ENCODE data around the gene TNFRSF13B. TPM values are rescaled to one million over a fixed set of nuclear protein-coding genes. Genes with fewer than 3 reads are reported as not detected.
"Not testable (repeated sequence)": the region's sequence is repeated elsewhere in the genome, so short reads cannot be mapped to it uniquely, and the experiment has no call there.

The TNFRSF13B gene
- total RNA-seq, 1 donor, result 2.2 TPM

DNA sequence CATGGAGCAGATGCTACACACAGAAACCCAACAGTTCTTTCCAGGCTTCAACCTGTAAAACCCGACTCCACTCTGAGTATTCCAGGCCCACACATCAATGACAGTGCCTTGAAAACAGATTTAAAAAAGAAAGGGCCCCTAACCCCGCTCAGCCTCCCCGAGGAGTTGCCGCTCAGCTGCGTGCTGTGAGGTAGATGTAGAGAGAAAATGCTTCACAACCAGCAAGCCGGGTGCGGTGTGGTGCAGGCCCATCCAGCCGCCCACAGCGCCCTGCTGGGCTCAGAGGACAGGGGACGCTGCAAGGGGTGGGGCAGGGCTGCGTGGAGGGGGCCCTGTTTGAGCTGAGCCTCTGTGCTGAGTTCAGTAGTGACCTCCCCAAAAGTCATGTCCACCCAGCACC is 24.8 kb upstream of the TNFRSF13B start:
- not testable (repeated sequence) for H3K4me1 ChIP-seq (ENCODE audit: insufficient read depth, low read length); H3K9me3 ChIP-seq (ENCODE audit: low read depth, low read length); H3K4me3 ChIP-seq (ENCODE audit: low read length); H3K27me3 ChIP-seq (ENCODE audit: insufficient read depth, low read length)

DNA sequence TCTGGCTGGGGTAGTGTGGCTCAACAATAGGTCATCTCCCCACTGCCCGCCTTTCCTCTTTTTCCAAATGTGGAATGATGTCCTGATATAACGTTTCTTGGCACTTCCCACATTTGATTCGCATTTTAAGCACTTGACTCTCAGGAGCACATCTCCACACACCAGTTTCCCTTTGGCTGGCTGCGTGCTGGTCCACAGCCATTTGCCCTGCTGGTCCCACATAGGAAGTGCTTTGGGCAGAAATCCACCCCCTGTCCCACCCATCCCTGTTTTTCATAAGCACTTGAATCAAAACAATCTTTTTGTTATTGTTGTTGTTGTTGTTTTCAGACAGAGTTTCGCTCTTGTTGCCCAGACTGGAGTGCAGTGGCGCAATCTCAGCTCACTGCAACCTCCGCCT is 24.0 kb upstream of the TNFRSF13B start:
- Histone ChIP-seq H3K4me1 (ENCODE audit: insufficient read depth, low read length) (peaks cover 8% of the 10 kb centered on the region), H3K9me3 (ENCODE audit: low read depth, low read length) (no peaks in the 10 kb centered on the region), H3K27me3 (ENCODE audit: insufficient read depth, low read length) (no peaks in the 10 kb centered on the region), H3K4me3 (ENCODE audit: low read length) (no peak overlapping the region)

DNA sequence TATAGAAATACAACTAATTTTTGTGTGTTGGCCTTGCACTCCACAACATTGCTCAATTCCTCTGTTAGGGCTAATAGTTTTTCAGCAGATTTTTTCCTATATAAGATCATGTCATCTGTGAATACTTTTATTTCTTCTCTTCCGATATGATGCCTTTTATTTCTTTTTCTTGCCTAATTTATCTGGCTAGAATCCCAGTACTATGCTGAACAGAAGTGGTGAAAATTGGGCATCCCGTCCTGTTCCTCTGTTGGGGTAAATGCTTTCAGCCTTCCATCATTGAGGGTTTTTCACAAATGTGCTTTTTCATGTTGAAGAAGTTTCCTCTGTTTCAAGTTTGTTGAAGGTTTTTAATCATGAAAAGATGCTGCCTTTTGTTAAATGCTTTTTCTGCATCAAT is 22.7 kb upstream of the TNFRSF13B start:
- Histone ChIP-seq H3K4me3 (ENCODE audit: low read length) (no peak overlapping the region), H3K9me3 (ENCODE audit: low read depth, low read length) (no peaks in the 10 kb centered on the region), H3K4me1 (ENCODE audit: insufficient read depth, low read length) (peaks cover 16% of the 10 kb centered on the region), H3K27me3 (ENCODE audit: insufficient read depth, low read length) (no peaks in the 10 kb centered on the region)

DNA sequence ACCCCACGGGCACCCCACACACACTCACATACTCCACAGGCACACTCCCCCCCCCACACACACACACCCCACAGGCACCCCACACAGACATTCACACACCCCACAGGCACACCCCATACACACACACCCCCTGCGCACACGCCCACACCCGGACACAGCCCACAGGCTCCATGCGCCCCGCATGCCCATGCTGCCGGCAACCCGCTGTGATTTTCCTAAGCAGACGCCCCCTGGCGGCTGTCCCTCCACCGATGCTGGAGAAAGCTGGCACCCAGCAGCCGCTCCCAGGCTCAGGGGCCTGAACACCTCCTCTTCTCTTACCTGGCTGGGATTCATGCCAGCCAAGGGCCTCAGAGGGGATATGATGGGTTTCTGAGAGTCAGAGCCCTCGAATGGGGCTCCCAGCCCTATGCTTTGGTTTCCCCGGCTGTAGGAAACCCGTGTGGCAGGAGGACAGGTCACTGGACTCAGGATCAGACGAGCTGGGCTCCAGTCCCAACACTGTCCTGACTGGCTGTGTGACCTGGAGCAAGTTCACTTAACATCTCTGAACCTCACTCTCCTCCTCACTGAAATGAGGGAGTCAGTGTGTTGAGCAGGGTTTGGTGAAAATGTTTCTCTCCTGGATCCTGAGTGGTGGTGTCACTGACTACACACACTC is 19.6 kb upstream of the TNFRSF13B start:
- no peaks in the 10 kb centered on the region for H3K27me3 ChIP-seq (ENCODE audit: insufficient read depth, low read length)
- peaks cover 43% of the 10 kb centered on the region for H3K4me1 ChIP-seq (ENCODE audit: insufficient read depth, low read length)
- H3K4me3 ChIP-seq (ENCODE audit: low read length), result no peak overlapping the region
- no peaks in the 10 kb centered on the region for H3K9me3 ChIP-seq (ENCODE audit: low read depth, low read length)

DNA sequence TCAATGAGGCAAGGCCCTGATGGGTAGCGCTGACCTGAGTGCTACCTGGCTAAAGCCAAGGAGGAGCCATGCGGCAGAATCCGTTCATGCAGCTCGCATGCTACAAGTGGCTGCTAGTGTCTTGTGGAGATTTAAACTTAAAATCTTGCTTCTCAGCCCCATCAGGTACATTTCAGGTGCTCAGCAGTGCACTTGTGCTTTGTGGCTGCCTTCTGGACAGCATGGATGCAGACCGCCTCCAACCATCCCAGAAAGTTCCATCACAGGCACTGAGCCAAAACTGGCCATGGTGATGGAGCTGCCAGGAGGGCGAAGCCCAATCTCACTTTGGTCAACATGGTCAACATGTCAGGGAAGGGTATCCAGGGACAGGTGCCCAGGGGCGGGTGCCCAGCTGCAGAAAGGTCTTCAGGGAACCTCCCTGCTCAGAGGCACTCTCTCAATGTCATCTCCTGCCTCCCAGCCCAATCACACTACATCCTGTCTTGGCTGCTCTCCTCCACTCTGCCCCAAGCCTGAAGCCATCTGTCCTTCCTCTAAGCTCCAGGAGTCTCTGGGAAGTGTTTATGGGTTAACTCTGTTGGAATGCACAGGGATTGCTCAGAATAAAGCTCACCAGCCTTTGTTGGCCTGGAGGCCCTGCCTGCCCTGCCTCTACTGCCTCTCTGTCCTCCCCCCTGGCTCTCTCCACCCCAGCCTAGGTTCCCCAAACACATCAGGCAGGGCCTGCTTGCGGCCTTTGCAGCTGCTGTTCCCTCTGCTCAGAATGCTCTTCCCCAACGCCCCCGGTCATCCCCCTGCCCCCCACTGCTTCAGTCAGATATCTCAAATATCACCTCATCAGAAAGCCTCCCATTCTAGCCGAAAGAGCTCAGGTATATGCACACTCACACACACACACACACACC is 18.3 kb upstream of the TNFRSF13B start:
- no peak overlapping the region for H3K4me3 ChIP-seq (ENCODE audit: low read length)

DNA sequence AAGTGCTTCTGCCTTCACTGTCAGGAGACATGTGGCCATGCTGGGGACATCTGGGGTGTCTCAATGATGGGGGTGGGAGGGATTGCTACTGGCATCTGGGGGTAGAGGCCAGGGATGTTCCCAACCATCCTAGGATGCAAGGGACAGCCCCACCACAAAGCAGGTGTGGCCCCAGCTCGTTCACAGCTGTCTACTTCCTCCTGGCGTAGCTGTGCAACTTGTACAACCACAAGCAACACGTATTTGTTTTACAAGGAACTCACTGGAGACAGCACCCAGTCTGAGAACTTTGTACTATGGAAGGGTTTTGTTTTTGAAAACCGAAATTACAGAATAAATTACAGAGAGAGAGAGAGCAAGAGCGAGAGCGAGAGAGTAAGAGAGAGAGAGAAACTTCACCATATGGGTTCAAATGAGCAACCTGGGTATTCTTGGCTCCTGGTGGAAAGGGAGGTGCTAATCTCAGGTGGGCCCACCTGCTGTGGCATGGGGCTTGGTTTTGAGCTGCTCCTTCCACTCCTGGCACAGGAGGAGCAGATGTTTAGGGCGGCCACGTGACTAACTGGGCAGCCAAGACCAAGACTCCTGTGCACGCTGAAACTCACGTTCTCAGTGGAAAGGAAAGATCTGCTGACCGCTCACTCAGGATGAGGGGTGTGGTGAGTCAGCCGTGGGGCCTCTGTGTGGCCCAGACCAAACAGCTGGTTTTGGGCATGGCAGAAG is 17.5 kb upstream of the TNFRSF13B start:
- H3K9me3 ChIP-seq (ENCODE audit: low read depth, low read length), result no peaks in the 10 kb centered on the region
- peaks cover 43% of the 10 kb centered on the region for H3K4me1 ChIP-seq (ENCODE audit: insufficient read depth, low read length)
- H3K4me3 ChIP-seq (ENCODE audit: low read length), result no peak overlapping the region
- no peaks in the 10 kb centered on the region for H3K27me3 ChIP-seq (ENCODE audit: insufficient read depth, low read length)

More for the DNA sequence above, 18.3 kb upstream of the TNFRSF13B start:
- Histone ChIP-seq H3K27me3 (ENCODE audit: insufficient read depth, low read length) (no peaks in the 10 kb centered on the region), H3K4me1 (ENCODE audit: insufficient read depth, low read length) (peaks cover 43% of the 10 kb centered on the region), H3K9me3 (ENCODE audit: low read depth, low read length) (no peaks in the 10 kb centered on the region)

DNA sequence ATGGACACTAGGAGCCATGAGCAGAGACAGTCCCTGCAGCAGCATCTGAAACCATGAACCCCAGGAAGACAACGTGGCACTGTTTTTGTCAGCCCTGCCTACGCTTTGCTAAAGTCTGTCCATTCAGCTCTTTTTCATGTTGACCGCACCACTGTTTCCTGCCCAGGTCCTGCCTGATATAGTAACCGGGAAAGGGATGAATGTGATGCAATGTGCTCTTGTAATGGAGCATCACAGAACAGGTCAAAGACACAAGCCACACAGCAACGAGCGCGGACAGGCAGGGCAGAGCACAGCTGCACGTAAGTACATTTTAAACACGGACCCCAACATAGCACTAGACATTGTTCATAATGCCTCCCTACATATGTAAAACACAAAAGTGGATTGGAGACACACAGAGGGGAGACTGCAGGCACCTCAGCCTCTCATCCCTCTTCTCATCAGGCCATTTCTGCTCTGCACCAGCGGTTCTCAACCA is 16.9 kb upstream of the TNFRSF13B start:
- no peaks in the 10 kb centered on the region for H3K27me3 ChIP-seq (ENCODE audit: insufficient read depth, low read length)
- peaks cover 43% of the 10 kb centered on the region for H3K4me1 ChIP-seq (ENCODE audit: insufficient read depth, low read length)
- H3K4me3 ChIP-seq (ENCODE audit: low read length), result no peak overlapping the region
- H3K9me3 ChIP-seq (ENCODE audit: low read depth, low read length), result no peaks in the 10 kb centered on the region

DNA sequence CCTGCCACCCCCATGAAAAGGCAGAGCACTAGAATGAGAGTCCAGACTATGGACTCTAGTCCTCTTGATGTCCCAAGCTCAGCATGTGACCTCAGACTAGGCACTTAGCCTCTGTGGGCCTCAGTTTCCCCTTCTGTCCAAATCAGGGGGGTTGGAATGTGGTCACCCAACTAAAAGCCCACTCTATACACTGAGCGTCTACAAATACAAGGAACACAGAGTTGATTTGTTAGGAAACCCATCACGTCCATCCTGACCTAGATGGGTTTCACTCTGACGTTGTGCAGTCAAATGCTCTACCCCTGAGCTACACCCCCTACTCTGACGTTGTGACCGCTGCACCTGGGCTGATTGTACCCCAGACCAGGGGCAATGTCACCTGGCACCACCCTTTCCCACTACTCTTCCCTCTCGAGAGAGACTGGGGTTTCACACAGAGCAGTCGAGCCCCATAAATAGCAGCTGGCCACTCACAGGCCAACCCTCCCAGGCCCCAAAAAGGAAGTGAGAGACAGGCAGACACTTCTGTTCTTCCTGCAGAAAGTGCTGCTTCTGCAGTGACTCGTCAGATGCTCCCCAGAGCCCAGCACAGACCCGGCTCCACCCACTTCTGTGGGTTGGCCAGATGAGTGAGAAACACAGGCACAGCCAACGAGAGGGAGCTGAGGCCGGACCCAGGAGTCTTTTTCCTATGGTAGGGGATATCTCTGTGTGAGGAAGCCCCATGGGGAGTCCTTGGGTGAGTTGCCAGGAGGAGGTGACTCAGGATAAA is 16.1 kb upstream of the TNFRSF13B start:
- Histone ChIP-seq H3K4me3 (ENCODE audit: low read length) (no peak overlapping the region), H3K4me1 (ENCODE audit: insufficient read depth, low read length) (peaks cover 43% of the 10 kb centered on the region), H3K9me3 (ENCODE audit: low read depth, low read length) (no peaks in the 10 kb centered on the region), H3K27me3 (ENCODE audit: insufficient read depth, low read length) (no peaks in the 10 kb centered on the region)

DNA sequence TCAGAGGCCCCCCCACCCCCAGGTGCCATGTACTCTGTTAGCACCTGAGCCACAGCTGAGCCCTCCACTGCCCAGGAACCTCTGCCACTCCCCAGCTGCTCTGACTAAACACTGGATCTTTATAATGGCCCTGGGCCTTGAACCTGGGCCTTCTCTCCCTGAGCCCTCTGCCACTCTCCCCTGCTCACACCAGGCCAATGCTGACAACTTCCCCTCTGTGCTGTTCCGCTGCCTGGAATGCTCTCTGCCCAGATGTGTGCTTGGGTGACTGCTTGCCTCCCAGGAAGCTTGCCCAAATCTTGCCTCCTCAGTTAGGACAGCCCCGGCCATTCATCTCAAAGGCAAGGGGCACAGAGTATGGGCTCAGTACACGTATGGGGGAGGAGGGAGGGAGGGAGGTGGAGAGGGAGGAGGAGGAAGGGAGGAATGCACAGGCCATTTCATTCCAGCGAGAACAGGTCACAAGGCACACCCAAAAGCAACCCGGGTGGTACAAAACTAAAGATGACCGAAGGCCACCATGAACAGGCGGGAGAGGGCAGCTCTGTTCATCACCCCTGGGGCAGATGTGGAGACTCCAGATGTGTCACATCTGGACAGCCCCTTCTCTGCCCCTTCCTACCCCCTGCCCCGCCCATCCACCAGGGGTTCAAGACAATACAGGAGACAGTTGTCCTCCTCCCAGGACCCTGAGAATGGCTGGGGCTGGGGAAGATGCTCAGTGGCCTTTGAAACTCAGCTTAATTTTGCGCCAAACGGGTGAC is 15.3 kb upstream of the TNFRSF13B start:
- Histone ChIP-seq H3K9me3 (ENCODE audit: low read depth, low read length) (no peaks in the 10 kb centered on the region), H3K4me3 (ENCODE audit: low read length) (no peak overlapping the region), H3K27me3 (ENCODE audit: insufficient read depth, low read length) (no peaks in the 10 kb centered on the region), H3K4me1 (ENCODE audit: insufficient read depth, low read length) (peaks cover 43% of the 10 kb centered on the region)

DNA sequence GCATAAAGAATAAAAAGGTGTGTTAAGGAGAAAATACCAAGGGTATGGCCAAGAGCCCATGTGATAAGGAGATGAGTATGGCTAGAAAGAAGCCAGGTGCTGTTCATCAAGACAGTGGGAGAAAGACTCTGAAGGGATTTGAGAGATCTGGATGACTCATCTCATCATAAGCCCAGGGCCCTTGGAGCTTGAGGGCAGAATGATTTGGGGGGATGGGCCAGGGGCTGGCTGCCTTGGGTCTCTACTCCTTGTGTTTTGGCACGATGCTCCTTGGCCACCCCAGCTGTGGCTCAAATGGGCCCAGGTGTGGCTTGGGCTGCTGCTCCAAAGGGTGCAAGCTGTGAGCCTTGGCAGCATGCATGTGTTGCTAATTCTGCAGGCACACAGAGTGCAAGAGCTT is 14.5 kb upstream of the TNFRSF13B start:
- H3K4me1 ChIP-seq (ENCODE audit: insufficient read depth, low read length), result peaks cover 40% of the 10 kb centered on the region
- no peak overlapping the region for H3K4me3 ChIP-seq (ENCODE audit: low read length)
- H3K27me3 ChIP-seq (ENCODE audit: insufficient read depth, low read length), result no peaks in the 10 kb centered on the region
- H3K9me3 ChIP-seq (ENCODE audit: low read depth, low read length), result no peaks in the 10 kb centered on the region

DNA sequence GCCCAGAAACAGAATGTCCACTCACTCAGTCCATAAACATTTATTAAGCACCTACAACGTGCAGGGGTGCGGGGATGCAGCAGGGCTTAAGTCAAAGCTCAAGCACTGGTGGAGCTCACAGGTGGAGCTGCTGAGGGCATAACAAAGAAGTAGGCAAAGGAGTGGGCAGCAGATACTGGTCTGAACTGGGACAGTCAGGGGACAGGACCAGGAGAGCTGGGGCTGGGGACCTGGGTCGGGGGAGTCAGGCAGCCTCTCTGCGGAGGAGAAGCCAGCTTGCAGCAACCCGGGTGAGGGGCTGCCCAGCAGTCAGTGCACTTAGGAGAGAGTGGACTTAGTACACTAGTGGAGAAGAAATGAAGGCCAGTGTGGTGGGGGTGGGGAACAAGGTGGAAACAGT is 10.0 kb upstream of the TNFRSF13B start:
- no peaks in the 10 kb centered on the region for H3K9me3 ChIP-seq (ENCODE audit: low read depth, low read length)
- H3K4me1 ChIP-seq (ENCODE audit: insufficient read depth, low read length), result peaks cover 6% of the 10 kb centered on the region

DNA sequence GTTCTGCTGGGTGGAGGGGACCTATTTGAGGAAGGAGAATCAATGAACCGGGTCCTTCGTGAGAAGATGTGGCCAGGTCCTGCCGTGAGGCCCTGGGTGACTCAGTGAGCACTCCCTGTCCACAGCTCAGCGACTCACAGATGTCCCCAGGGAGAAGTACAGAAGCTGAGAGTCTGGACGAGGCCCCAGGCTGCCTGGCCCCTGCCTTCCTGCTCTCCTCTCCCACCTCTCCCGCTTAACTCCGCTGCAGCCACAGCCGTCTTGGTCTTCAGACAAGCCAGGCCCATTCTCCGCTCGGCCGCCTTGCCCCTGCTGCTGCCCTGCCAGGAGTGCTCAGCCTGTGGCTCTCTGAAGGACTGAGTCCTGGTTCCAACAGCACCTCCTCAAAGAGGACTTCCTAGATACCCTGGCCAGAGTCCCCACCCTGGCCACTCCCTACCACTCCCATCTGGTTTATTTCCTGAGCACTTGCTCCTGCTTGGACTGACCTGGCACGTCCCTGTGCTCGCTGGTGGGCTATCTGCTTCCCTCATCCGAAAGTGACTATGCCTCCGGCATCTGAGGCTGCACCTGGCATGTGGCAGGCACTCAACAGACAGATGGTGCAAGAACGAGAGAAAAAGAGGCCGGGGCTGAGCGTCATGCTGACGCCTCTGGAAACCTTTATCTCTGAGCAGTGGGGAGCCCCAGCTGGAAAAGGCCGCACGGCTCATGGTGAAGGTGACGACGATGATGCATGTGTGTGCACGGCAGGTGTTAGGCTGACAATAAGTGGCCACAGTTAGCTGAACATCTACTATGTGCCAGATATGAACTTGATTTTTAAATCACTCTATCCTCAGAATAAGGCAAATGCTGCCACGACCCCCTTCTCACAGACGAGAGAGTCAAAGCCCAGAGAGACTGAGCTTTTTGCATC is 9.2 kb upstream of the TNFRSF13B start:
- H3K9me3 ChIP-seq (ENCODE audit: low read depth, low read length), result no peaks in the 10 kb centered on the region
- no peaks in the 10 kb centered on the region for H3K27me3 ChIP-seq (ENCODE audit: insufficient read depth, low read length)
- peaks cover 14% of the 10 kb centered on the region for H3K4me1 ChIP-seq (ENCODE audit: insufficient read depth, low read length)
- H3K4me3 ChIP-seq (ENCODE audit: low read length), result no peak overlapping the region

More for the DNA sequence above, 10.0 kb upstream of the TNFRSF13B start:
- no peak overlapping the region for H3K4me3 ChIP-seq (ENCODE audit: low read length)
- H3K27me3 ChIP-seq (ENCODE audit: insufficient read depth, low read length), result no peaks in the 10 kb centered on the region

DNA sequence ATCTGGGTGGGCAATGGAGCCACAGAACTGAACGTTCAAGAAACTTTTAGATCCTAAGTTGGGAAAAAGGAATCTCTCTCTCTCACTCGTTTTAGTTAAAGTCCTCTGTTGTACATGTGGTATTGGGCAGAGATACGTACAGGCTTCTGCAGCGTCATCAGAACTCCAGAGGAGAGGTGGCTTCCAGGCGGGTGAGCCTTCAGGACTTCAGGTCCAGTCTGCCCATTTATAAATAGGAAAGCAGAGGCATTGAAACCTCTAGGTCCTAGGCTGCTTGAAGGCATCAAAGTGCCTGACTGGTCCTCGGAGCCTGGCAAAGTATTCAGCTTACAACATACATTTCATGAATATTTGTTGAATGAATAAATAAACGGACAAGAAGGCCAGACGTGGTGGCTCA is 8.1 kb upstream of the TNFRSF13B start:
- Histone ChIP-seq H3K4me3 (ENCODE audit: low read length) (no peak overlapping the region), H3K9me3 (ENCODE audit: low read depth, low read length) (no peaks in the 10 kb centered on the region), H3K27me3 (ENCODE audit: insufficient read depth, low read length) (no peaks in the 10 kb centered on the region), H3K4me1 (ENCODE audit: insufficient read depth, low read length) (peaks cover 19% of the 10 kb centered on the region)

All from mononuclear cell (primary cell).